Superior temporal gyrus (tissue), 1 donor: Measurements from ENCODE around the gene CGB2.
"Not testable (repeated sequence)": the region's sequence is repeated elsewhere in the genome, so short reads cannot be mapped to it uniquely, and the experiment has no call there.

Source experiments
- DNase-seq: peaks from one replicate; pipeline ENCODE4 v3.0.0-alpha.2; 2016; ENCODE audit errors: extremely low spot score

CGB2 gene

DNA sequence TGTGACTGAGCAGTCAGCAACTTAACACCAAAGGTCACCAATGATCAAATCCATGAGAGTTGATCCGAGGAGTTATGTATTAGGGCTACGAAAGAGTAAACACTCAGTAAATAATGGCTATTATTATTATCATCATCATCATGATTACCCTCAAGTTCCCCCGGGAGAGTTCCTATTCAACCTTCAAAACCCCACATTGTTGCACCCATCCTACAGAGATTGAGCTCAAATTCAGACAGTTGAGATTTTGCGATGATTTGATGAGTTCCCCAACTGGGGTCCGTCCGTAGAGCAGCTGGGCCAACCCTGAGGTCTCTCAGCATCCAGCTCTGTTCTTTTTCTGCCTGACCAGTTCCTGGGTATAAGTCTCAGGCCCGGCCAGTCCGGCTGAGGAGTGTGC lies 6.4 kb downstream of the CGB2 start:
- DNase-seq = not testable (repeated sequence)

DNA sequence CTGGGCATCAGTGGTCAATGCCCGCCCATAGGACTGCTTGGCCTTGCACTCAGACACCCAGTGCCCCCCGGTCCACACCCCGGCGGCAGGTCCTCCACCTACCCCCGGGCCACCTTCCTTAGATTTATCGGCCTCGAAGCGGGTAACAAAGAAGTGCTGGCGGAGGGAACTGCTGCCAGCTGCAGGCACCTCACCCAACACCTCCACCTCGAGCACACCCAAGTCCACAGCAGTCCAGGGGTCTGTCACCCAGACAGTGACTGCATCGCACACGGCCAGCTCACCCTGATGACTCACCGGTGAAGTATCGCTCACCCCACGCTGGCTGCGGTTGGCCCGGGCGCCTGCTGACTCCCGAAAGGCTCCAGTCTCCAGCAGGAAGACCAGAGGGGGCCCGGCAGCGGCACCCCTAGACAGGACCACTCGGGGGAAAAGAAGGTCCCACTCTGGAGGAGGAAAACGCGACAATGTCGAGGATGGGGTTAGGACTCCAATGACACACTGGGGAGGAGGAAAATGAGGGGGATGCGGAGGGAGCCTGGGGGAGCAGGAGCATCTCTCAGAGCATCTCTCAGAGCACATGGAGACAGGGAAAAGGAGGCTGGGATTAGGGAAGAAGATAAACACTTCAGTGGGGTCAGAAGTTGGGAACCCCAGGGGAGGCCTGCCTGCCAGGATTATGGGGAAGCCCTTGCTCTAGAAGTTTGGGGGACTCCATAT lies 7.0 kb downstream of the CGB2 start:
- DNase-seq = not testable (repeated sequence)

DNA sequence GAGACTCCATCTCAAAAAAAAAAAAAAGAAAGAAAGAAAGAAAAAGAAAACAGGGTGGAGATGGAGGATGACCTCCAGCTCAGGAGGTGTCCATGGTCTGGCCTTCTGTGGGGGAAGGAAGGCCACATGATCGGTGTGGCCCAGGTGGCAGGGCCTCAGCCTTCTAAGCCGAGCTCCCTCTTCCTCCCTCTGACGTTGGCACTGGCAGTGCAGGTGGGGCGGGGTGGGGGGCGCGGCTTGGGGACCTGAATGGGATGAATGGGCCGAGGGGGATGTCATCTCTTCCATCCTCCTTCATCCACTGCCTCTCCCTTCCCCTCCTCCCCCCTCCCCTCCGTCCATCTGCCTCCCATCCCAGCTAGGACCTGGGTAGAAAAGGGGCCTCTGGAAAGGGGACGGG lies 8.0 kb downstream of the CGB2 start:
- DNase-seq = not testable (repeated sequence)

DNA sequence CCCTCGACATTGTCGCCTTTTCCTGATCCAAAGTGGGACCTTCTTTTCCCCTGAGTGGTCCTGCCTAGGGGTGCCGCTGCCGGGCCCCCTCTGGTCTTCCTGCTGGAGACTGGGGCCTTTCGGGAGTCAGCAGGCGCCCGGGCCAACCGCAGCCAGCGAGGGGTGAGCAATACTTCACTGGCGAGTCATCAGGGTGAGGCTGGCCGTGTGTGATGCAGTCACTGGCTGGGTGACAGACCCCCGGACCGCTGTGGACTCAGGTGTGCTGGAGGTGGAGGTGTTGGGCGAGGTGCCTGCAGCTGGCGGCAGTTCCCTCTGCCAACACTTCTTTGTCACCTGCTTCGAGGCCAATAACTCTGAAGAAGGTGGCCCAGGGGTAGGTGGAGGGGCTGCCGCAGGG lies 10.5 kb downstream of the CGB2 start:
- DNase-seq = no peak

DNA sequence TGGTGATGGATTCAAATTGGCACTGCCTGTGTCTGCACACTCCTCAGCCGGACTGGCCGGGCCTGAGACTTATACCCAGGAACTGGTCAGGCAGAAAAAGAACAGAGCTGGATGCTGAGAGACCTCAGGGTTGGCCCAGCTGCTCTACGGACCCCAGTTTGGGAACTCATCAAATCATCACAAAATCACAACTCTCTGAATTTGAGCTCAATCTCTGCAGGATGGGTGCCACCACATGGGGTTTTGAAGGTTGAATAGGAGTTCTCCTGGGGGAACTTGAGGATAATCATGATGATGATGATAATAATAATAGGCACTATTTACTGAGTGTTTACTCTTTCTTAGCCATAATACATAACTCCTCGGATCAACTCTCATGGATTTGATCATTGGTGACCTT lies 11.0 kb downstream of the CGB2 start:
- DNase-seq = not testable (repeated sequence)

DNA sequence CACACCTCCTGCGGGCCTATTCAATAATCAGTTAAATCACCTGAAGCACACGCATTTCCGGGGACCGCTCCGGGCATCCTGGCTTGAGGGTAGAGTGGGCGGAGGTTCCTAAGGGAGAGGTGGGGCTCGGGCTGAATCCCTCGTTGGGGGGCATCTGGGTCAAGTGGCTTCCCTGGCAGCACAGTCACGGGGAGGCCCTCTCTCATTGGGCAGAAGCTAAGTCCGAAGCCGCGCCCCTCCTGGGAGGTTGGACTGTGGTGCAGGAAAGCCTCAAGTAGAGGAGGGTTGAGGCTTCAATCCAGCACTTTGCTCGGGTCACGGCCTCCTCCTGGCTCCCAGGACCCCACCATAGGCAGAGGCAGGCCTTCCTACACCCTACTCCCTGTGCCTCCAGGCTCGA lies 11.9 kb downstream of the CGB2 start, which contains the start of gene CGB5:
Gene CGB5, plus strand, starts transcription at position 301 of the 400 bp plus-strand sequence. CDS start 362 bp downstream, outside the sequence.
- not testable (repeated sequence) for DNase-seq

DNA sequence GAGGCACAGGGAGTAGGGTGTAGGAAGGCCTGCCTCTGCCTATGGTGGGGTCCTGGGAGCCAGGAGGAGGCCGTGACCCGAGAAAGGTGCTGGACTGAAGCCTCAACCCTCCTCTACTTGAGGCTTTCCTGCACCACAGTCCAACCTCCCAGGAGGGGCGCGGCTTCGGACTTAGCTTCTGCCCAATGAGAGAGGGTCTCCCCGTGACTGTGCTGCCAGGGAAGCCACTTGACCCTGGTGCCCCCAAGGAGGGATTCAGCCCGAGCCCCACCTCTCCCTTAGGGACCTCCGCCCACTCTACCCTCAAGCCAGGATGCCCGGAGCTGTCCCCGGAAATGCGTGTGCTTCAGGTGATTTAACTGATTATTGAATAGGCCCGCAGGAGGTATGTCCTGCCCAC lies 17.3 kb downstream of the CGB2 start, which contains the start of gene CGB8:
Gene CGB8, minus strand, starts transcription at position 101 of the 400 bp plus-strand sequence. CDS start 372 bp downstream, outside the sequence.
- DNase-seq = not testable (repeated sequence)

DNA sequence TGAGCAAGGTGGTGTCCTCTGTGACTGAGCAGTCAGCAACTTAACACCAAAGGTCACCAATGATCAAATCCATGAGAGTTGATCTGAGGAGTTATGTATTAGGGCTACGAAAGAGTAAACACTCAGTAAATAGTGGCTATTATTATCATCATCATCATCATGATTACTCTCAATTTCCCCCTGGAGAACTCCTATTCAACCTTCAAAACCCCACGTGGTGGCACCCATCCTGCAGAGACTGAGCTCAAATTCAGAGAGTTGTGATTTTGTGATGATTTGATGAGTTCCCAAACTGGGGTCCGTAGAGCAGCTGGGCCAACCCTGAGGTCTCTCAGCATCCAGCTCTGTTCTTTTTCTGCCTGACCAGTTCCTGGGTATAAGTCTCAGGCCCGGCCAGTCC lies 18.1 kb downstream of the CGB2 start:
- DNase-seq = not testable (repeated sequence)

DNA sequence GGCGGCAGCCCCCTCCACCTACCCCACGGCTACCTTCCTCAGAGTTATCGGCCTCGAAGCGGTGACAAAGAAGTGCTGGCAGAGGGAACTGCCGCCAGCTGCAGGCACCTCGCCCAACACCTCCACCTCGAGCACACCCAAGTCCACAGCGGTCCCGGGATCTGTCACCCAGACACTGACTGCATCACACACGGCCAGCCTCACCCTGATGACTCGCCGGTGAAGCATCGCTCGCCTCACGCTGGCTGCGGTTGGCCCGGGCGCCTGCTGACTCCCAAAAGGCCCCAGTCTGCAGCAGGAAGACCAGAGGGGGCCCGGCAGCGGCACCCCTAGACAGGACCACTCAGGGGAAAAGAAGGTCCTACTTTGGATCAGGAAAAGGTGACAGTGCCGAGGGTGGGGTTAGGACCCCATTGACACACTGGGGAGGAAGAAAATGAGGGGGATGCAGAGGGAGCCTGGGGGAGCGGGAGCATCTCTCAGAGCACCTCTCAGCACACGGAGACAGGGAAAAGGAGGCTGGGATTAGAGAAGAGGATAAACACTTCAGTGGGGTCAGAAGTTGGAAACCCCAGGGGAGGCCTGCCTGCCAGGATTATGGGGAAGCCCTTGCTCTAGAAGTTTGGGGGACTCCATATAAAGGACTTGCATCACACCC lies 18.8 kb downstream of the CGB2 start:
- DNase-seq = not testable (repeated sequence)

DNA sequence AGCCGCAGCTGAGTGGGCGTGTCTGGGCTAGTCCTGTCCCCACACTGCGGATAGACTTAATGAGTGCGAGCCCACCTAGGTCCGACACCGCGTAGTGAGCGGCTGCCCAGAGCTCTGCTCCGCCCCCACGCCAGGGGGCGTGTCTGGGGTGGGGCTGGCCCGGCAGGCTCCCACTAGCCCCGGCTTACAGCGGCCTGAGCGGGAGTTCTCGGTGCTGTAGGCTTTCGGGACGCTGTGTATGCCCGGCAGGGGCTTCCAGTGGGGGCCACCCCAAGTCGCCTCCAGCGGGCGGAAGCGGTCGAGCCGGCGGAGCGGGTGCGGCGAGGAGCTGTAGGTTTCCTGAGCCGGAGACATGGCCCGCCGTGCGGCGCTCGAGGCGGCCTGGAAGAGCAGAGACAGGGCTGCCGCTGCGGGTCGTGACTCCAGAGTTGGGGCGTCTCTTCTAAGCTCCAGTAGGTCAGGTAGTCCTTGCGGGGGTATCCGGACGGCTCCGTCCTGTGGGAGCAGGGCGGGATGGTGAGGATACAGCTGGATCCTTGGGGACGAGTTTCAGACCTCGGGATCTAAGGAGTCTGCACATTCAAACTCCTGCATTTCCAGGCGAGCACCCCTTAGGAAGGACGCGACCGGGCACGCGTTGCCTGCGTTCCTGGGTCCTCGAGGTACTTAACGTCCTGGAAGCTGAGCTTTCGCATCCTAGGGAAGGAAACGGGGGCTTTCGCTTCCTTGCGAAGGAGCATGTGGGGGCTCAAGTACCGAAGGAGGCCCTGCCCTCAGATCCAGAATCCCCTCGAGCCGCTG lies 24.6 kb downstream of the CGB2 start:
- DNase-seq = peak; percentile 9

DNA sequence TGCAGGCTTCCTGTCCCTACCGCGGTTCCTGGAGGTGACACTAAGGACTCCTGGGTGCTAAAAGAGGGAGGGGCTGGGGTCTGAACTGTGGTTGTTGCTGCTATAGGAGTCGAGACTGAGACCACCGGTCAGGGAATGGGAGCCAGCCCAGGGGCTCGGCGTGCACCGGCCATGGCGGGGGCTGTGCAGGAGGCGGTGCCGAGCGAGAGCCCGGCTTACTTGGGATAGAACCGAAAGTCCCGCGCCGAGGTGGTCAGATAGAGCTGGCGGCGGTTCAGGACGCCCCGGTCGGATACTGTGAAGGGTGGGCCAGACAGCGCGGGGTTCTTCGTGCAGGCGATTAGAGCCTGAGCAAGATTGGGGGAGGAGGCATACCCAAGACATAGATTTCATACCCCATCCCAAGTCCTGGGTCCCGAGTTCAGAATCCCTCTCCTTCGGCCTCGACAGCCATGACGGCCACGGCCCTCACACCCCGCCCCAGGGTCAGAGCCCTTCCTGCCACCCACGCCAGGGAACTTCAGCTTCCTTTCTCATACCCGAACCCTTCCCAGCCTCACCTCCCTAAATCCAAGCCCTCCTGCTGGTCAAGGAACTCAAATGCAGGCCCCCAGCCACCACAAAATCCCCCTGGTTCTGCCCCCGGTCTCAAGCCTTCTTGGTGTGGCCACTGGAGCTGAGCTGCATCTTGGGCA lies 25.4 kb downstream of the CGB2 start:
- not testable (repeated sequence) for DNase-seq

DNA sequence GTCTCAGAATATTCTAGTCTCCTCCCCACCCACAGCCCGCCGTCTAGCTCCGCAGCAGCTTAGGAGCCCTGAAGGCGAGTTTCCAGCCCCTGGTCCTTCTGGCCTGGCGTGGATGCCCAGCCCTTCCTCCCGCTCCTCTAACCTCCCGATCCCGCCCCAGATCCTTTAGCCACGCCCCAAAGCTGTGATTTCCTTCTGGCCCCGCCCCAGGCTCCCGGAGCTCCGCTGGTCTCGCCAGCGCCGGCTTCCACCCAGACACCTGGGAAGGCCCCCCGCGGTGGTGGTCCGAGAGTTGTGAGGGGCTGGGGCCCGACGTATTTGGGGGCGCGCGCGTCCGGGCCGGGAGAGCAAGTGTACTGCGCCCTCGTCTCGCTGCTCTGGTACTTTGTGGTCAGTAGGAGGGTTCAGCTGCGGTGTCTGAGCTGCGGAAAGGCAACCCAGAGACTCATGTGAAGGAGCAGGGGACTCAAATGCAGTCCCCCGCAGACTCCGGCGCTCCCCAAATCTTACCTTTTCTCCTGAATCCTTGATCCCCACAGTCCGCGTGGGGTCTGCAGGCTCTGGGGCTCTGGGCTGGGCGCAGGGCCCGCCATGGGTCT lies 26.0 kb downstream of the CGB2 start, which contains the start of gene CGB7:
Gene CGB7, minus strand, starts transcription at position 114 of the 599 bp plus-strand sequence. CDS start 2,374 bp downstream, outside the sequence.
- no peak for DNase-seq

DNA sequence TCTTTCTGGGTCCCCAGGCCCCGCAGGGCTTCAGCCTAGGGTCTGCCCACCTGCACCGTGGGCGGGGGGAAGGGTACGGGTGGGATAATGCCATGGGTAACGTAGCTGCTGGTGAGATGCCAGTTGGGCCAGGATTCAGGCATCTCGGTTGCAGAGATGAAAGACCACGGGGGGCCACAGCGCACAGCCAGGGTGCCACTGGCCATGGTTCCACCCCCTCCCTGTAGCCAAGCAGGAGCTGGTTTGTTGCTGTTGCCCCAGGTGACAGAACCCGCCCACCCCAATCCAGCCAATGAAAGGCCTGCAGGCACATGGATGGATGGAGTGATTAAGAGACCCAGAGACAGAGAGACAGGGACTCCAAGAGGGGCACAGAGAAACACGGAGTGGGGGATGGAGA lies 26.9 kb downstream of the CGB2 start:
- DNase-seq = no peak

DNA sequence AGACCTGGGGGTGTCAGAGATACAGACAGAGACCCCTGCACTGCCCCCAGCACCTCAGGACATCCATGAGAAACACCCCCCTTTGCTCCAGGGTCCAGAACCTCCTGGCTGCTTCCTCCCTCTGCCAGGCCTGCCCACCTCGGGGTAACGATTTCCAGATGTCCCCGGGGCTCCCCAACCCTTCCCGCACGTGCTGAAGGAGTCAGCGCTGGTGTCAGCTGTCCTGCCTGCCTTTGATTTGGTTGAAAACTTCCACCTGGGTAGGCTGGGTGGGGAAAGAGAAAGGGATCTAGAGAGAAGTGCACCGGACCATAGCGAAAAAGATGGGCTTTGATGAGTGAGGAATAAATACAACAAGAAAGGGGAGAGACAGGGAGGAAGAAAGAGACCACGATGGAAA lies 27.4 kb downstream of the CGB2 start:
- no peak for DNase-seq

DNA sequence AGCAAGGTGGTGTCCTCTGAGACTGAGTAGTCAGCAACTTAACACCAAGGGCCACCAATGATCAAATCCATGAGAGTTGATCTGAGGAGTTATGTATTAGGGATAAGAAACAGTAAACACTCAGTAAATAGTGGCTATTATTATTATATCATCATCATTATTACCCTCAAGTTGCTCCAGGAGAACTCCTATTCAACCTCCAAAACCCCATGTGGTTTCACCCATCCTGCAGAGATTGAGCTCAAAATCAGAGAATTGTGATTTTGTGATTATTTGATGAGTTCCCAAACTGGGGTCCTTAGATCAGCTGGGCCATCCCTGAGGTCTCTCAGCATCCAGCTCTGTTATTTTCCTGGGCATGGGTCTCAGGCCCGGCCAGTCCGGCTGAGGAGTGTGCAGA lies 29.3 kb downstream of the CGB2 start:
- no peak for DNase-seq

DNA sequence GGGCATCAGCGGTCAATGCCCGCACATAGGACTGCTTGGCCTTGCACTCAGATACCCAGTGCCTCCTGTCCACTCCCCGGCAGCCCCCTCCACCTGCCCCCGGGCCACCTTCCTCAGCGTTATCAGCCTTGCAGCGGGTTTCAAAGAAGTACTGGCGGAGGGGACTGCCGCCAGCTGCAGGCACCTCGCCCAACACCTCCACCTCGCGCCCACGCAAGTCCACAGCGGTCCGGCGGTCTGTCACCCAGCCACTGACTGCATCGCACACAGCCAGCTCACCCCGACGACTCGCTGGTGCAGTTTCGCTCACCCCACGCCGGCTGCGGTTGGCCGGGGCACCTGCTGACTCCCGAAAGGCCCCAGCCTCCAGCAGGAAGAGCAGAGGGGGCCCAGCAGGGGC lies 29.8 kb downstream of the CGB2 start:
- no peak for DNase-seq

DNA sequence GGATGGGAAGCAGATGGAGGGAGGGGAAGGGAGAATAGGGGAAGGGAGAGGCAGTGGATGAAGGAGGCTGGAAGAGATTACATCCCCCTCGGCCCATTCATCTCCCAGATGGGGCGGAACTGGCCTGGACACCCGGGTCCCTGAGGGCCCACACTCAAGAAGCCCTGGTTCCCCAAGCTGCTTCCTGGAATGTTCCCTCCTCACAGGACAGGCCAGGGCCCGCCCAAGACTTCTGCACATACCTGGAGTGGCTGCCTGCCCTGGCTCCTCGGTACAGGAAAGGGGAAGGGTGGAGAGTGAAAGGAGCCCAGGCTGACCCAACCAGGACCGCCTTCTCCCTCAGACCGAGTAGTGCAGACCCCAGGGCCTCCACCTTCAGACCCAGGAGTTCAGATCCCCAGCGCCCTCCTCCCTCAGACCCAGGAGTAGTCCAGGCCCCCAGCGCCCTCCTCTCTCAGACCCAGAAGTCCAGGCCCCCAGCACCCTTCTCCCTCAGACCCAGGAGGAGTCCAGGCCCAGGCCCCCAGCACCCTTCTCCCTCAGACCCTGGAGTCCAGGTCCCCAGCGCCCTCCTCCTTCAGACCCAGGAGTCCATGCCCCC lies 32.4 kb downstream of the CGB2 start:
- DNase-seq = no peak

DNA sequence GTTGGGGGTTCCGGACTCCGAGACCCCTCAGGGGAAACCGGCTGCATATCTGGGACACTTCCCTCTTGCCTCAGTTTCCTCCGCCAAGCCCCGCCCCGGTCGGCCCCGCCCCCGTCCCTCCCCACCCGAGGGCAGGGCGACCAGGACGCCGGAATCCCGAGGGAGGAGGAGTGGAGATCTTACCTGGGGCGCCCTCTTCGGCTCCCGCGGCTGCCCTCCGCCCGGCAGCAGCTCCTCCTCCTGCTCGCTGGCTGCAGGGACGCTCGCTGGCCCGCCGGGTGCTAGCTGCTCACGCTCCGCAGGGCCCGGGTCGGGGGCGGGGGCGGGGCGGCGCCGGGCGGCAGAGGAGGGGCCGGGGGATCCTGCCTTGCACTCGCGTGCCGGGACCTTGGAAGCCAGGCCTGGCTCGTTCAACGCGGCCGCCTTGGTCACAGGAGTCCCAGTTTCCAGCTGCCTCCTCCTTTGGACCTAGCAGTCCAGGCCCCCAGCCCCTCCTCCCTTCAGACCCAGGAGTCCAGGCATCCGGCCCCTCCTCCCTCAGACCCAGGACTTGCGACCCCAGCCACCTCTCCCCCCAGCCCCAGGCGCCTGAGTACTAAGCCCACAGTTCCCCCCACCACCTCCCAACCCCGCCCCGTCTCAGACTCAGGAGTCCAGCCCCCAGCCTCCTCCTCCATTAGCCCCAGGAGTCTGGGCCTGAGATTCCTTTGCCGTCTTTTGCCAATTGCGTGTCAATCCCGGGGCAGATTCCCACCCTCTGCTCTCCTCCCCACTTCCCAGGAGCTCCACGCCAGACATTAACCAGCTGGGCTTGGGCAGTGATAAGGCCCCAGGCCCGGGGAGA lies 33.3 kb downstream of the CGB2 start, which contains the start of gene NTF4:
Gene NTF4, minus strand, starts transcription at position 51 of the 844 bp plus-strand sequence. CDS start 2,821 bp downstream, outside the sequence.
- DNase-seq = no peak

DNA sequence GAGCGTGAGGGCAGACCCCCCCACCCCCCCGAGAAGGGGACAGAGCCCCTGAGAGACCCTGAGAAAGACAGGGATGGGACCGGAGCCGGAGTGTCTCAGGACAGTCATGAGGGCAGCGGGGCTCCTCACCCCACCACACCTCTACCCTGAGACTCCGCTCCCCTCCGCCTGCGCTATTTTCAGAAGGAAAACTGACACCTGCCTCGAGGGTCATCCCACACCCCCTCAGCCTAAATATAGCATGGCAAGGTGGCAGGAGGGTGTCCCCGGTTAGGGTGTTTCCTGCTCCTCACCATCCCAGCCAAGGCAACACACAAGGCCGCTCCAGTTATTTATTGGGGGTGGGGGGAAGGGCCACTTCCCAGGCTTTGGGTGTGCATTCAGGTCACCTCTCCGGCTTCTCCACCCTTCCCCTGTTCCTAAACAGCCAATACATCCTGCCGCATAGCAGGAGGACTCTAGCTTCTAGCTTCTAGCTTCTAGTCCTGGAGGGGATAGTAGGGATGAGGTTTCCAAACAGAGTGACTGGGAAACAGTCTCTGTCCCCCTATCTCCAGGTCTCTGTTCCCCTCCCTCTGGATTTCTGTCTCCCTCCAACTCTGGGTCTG lies 34.3 kb downstream of the CGB2 start:
- DNase-seq = no peak
